GM18907 (cell line): Measurements from ENCODE around the gene BRSK1.

Experiments used
- ATAC-seq: cut with Tn5 transposase; IDR thresholded peaks from one replicate; pipeline ENCODE4 v1.9.1; 2021; ENCODE audit warnings: mild to moderate bottlenecking, moderate library complexity; ENCODE audit not compliant: unreplicated experiment

Gene BRSK1

GRCh38 chr19:55303477-55303876, 19.7 kb downstream of the BRSK1 start:
- no peak for ATAC-seq

- no peak for ATAC-seq
Measured at GRCh38 chr19:55304279-55304978, 20.6 kb downstream of the BRSK1 start.

GRCh38 chr19:55304980-55305379, 21.2 kb downstream of the BRSK1 start:
- no peak for ATAC-seq

- no peak for ATAC-seq
Measured at GRCh38 chr19:55305491-55305890, 21.7 kb downstream of the BRSK1 start.

GRCh38 chr19:55305983-55306562, 22.3 kb downstream of the BRSK1 start:
- no peak for ATAC-seq

GRCh38 chr19:55306712-55307111, 22.9 kb downstream of the BRSK1 start:
- ATAC-seq = no peak

- ATAC-seq = no peak
Measured at GRCh38 chr19:55308281-55308680, 24.5 kb downstream of the BRSK1 start.

- ATAC-seq = no peak
Measured at GRCh38 chr19:55309448-55309847, 25.7 kb downstream of the BRSK1 start.

GRCh38 chr19:55310498-55310897, 26.7 kb downstream of the BRSK1 start:
- no peak for ATAC-seq

GRCh38 chr19:55311397-55311796, 27.6 kb downstream of the BRSK1 start:
- no peak for ATAC-seq

- no peak for ATAC-seq
Measured at GRCh38 chr19:55311797-55312196, 28.0 kb downstream of the BRSK1 start.

- no peak for ATAC-seq
Measured at GRCh38 chr19:55312621-55313512, 29.1 kb downstream of the BRSK1 start.

- ATAC-seq = no peak
Measured at GRCh38 chr19:55314396-55314795, 30.6 kb downstream of the BRSK1 start.

- ATAC-seq = no peak
Measured at GRCh38 chr19:55315956-55316525, 32.2 kb downstream of the BRSK1 start.

- ATAC-seq = no peak
Measured at GRCh38 chr19:55316646-55317045, 32.8 kb downstream of the BRSK1 start.

GRCh38 chr19:55319785-55320184, 36.0 kb downstream of the BRSK1 start:
- no peak for ATAC-seq

- no peak for ATAC-seq
Measured at GRCh38 chr19:55320844-55321419, 37.1 kb downstream of the BRSK1 start.

- ATAC-seq = no peak
Measured at GRCh38 chr19:55321466-55322137, 37.8 kb downstream of the BRSK1 start.

GRCh38 chr19:55322204-55322885, 38.5 kb downstream of the BRSK1 start:
- ATAC-seq = no peak

- no peak for ATAC-seq
Measured at GRCh38 chr19:55324662-55325061, 40.9 kb downstream of the BRSK1 start.
